ENCODE data around the gene MBD2.
A peak's percentile ranks its signal among the peaks of the same experiment; 100 is the strongest.
"Not testable (repeated sequence)": the region's sequence is repeated elsewhere in the genome, so short reads cannot be mapped to it uniquely, and the experiment has no call there.

The MBD2 gene, protein sequence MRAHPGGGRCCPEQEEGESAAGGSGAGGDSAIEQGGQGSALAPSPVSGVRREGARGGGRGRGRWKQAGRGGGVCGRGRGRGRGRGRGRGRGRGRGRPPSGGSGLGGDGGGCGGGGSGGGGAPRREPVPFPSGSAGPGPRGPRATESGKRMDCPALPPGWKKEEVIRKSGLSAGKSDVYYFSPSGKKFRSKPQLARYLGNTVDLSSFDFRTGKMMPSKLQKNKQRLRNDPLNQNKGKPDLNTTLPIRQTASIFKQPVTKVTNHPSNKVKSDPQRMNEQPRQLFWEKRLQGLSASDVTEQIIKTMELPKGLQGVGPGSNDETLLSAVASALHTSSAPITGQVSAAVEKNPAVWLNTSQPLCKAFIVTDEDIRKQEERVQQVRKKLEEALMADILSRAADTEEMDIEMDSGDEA

DNA sequence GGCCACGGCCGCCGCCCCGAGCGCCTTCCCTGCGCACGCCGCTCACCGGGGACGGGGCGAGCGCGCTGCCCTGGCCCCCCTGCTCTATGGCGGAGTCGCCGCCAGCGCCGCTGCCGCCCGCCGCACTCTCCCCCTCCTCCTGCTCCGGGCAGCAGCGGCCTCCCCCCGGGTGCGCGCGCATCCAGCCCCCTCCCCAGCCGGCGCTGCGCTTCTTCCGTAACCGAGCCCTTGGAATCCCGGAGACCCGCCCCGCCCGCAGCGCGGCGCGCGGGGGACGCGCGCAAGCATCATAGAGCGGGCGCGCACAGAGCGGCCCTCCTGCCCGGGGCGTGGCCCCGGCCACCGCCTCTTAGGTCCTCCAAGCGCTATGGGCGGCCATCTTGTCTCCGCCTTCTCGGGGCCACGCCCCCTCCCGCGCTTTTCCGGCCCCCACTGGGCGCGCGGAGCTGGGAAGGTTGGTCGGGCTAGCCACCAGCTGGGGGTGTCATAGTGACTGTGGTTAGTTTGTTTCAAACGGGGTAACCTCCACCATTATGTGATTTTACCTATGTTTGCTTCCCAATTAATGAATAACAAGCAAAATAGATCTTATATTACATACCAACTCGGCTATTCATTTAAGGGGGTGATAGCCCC lies at the start of gene MBD2:
Gene MBD2, minus strand, starts transcription at position 291 of the 636 bp plus-strand sequence. Its CDS starts 110 bp downstream, at position 181.
- peak; percentile 93 for DNase-seq

DNA sequence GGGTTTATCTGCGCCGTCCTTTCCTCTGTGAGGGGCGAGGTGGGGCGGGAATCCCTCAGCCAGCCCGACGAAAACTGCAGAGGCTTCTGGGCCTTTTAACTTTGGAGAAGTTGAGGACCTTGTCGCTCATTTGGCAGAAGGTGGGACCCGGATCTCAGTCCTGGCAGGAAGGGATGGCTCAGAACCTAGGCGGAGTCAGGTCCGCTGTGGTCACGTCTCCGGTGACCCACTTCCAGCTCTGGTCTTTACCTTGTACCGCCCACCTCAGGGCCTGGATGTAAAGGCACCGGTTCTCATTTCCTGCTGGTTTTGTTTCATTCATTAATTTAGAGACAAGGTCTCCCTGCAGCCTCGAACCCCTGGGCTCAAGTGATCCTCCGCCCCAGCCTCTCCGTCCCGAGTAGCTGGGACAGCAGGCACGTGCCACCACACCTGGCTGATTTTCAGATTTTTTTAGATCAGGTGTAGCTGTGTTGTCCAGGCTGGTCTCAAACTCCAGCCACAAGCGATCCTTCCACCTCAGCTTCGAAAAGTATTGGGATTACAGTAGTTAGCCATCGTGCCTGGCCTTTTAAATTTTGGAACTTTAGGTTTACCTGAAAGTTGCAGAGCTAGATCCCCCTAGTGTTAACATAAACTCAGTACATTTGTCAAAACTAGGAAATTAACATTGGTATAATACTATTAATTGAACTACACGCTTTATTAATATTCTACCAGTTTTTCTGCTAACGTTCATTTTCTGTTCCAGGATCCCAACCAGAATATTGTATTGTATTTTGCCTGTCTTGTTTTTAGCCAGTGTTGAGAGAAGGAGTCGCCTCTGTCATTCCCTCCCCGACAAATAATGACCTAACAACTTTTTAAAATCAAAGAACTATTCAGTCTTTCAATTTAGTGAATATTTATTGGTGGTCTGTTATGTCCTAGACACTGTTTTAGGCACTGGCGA lies 45.7 kb upstream of the MBD2 start:
- peak; percentile 38 for DNase-seq

DNA sequence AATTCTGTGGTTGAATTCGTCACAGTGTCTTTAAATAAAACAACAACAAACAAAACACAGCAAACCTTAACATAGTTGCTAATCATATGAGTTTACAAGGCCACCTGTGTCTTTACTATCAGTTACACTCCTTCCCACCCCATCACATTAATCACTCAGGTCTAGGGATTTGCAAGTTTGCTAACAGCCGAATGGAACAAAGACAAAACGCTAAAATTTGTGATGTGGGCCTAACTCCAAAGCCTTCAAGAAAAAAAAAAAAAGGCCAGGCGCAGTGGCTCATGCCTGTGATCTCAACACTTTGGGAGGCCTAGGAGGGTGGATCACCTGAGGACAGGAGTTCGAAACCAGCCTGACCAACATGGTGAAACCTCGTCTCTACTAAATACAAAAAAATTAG lies 44.3 kb upstream of the MBD2 start:
- no peak for DNase-seq

DNA sequence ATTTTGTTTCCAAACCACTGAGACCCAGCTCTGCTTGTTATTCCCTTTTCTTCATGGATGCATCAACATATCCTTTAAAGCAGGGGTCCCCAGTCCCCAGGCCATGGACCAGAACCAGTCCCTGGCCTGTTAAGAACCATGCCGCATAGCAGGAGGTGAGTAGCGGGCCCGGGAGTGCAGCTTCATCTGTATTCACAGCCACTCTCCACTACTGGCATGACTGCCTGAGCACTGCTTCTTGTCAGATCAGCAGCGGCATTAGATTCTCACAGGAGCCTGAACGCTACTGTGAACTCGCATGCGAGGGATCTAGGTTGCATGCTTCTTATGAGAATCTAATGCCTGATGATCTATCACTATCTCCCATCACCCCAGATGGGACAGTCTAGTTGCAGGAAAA lies 43.2 kb upstream of the MBD2 start:
- no peak for DNase-seq

DNA sequence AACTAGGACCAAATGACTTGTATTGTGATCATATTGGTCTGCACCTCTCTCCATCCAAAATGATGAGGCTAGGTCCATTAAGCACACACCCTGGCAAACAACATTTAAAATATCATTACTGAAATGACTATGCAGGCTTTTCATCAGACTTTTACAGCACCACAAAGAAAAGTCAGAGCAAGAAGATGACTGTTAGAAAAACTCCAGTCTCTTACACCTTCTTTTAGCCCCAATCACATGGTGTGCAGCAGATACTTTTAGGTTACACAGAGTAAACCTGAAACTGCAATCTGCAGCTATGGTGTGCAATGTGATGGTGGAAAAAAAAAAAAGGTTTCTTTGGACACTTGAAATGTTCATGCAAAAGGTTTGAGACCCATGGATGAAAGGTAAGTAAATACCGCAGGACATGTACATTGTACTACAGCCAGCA lies 39.5 kb upstream of the MBD2 start:
- DNase-seq, result no peak

DNA sequence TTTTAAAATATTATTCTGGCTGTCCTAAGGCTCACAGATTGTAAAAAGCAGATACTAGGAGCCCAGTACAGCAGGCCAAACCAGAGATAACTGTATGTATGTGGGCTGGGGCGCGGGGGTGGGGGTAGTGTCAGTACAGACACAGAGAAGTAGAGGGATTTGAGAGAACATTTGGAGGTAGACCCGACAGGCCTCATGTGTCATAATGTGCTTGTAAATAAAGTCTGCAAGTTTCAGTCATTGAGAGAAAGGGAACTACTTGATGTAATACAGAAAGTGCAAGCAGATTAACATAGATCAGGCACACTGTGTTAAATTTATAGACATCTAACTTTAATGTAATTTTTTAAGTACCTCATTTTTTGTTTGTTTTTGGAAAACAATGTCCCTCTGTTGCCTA lies 37.4 kb upstream of the MBD2 start:
- no peak for DNase-seq

DNA sequence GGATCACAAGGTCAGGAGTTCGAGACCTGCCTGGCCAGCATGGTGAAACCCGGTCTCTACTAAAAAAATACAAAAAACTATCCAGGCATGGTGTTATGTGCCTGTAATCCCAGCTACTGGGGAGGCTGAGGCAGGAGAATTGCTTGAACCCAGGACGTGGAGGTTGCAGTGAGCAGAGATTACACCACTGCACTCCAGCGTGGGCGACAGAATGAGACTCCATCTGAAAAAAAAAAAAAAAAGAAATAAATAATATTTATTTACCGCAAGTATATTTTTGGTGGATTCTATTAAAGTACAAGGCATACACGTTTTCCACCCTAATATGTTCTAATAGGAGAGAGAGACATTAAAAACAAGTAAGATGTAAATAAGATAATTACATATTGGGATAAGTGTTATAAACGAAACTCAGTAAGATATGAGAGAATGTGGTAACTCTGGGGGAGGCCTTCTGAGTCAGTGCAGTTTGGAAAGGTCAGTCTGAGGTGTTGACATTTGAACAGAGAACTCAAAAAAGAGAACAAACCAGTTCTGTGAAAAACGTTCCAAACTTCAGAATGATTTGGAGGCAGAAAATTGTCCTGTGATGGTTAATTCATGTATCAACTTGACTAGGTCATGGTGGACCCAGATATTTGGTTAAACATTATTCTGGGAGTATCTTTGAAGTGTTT lies 36.1 kb upstream of the MBD2 start:
- no peak for DNase-seq

DNA sequence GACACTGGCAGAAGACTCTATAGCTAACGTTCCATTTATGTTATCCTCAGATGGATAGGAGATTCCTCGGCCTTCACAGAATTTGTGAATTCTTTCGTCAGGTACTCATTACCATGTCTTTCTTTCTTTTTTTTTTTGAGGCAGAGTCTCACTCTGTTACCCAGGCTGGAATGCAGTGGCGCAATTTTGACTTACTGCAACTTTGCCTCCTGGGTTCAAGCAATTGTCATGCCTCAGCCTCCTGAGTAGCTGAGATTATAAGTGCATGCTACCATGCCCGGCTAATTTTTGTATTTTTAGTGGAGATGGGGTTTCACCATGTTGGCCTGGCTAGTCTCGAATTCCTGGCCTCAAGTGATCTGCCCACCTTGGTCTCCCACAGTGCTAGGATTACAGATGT lies 33.3 kb upstream of the MBD2 start:
- DNase-seq, result not testable (repeated sequence)

DNA sequence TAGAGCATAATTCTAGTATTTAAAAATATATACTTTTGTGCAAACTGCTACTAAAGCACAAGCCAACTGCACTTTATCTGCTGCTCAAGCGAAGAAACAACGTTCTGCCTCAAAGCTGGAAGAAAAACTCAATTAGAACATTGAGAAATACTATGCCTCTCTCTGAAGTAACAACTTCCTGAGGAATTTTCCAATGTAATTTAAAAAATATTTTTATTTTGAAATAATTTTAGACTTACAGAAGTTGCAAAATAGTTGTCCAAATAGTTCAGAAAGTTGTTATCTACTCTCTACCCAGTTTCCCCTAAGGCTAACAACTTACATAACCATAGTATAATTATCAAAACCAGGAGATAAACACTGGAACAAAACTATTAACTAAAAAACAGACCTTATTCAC lies 32.5 kb upstream of the MBD2 start:
- DNase-seq, result no peak

DNA sequence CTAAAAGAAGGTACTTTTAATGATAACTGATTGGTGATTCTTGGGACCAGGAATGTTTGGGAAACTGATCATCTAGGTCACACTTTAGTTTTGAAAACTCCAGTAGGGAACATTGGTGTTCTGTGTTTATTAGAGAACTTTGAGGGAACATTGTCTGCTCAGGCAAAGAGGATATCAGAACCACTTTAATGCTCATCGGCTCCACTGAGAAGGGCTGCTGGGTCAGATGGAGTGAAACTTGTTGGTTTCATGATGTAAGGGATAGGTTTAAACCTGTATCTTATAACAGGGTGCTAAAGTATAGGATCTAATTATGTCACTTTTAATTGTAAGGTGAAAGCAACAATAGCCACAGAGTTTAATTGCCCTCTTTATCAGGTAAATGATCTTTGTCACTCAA lies 30.7 kb upstream of the MBD2 start:
- DNase-seq, result no peak

DNA sequence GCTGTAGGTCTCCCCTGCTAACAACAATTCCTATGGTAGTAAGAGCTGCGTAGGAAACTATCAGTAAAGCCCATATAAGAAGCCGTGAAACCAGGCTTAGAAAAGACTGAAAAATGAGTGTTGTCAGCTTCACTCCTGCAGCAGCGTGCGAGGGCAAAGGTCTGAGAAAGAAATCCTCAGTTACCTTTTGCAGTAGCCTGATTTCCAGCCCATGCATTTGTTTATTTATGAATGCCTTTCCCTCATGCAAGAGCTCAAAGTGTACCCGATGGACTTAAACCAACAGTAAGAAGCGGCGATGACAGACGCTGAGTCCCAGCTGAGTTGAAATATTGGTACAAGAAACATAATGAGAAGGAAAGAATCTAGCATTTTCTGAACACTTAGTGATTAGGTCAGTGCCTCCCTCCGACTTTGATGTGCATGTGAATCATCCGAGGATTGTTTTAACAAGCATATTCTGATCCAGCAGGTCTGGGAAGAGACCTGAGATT lies 29.8 kb upstream of the MBD2 start:
- DNase-seq, result no peak

DNA sequence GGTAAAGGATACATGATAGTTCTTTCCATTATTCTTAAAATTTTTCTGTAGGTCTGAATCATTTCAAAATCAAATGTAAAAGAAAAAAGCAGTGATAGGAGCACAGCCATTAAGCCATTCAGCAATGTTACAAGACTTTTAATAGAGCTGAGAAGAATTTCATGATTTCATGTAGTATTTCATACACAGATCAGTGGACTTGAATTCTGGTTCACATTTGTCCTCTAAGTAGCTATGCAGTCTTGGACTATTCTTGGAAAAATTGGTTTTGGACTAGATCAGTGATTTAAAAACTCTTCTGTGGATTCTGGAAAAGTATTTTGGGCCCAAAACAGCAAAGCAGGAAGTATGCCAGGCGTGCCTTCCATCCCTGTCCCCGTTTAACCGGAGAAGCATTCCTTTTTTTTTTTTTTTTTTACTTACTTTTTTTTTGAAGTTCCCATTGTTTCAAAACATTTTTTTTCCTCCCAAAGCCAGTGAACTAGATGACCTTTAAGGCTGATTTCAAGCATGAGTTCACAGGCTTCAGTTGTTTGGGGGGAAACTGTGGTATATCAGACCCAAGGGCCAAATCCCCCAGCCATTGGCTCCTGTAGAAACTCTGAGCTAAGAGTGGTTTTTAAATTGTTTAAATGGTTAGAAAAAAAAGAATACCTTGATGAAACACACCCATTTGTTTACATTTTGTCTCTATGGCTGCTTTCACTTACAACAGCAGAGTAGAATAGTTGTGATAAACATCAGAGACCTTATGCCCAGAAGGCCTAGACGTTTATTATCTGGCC lies 27.3 kb upstream of the MBD2 start:
- DNase-seq, result no peak

DNA sequence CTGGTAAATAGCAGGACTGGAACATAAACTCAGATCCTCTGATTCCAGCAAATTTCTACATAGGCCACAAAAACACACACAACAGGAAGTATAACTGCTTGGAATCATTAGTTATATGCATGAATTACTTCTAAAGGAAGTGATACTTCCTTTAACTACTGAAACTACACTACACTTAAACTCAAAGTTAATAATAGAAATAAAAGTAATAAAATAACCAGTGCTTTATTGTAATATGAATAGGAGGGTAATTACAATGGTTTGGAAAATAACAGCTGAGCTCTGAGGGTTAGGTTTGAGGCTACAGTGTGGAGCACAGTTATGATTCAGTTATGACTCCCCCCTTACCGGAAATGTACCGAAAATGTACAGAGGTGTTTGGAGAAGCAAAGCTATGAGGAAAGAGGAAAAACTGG lies 26.4 kb upstream of the MBD2 start:
- DNase-seq, result no peak

DNA sequence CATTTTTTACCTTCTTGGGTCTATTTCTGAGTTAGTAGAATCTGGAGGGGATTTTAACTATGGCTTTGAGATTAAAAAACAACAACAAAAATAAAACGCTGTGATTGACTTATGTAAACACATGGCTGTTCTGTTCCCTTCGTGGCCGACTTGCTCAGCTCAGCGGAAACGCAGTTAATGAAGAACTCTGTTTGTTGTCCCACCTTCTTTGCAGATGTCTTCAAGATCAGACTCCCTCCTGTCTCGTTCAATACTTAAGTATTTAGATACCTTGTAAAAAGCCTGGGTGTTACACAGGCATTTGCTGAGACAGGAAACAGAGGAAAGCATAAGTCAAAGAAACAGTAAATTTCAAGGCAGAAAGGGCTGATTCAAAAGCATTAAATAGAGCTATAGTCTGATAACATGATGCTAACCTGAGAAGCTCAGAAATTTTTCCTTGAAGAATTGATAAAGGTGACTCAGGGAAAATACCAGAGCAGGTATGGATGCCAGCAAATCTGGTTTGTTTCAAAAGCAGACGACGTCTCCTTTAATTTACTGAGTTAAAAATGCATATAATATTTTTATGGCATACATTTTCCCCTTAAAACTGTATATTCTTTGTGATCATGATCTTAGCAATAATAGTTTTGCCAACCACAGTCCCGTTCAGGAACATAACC lies 23.2 kb upstream of the MBD2 start:
- DNase-seq, result no peak

DNA sequence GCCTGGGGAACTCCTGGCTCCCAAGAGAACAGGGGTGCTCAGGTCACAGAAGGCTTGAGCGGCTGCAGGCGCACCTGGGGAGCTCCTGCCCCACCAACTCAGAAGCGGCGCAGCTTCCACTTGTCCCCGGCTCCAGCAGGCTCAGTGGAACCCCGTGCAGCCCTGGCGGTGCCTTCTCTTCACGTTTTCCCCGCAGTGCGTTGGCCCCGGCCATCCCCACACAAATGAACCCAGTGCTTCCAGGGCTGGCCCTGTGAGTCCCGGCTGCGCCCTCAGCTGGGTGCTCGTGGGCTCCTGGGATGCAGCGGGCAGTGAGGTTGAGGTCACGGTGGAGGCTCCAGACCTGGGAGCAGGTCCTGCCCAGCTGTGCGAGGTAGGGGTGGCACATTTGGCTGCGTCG lies 17.9 kb upstream of the MBD2 start:
- DNase-seq, result no peak

DNA sequence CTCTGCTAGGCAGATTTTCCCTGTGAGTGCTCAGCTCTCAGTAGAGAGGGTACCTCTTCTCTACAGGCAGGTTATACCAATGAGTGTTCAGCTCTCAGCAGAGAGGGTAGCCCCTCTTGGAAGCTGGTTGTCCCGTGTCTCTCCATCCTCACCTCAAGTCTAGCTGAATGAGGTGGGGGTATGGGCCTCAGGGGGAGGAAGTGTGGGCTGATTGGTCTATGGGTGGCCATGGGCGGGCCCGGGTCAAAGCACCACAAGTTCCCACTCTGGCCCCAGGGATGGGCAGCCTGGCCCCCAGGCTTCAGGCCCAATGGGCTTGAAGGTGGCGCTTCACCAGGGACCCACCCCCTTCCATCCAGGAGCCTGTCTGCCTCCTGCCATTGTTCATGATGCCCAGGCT lies 17.0 kb upstream of the MBD2 start:
- DNase-seq, result no peak

DNA sequence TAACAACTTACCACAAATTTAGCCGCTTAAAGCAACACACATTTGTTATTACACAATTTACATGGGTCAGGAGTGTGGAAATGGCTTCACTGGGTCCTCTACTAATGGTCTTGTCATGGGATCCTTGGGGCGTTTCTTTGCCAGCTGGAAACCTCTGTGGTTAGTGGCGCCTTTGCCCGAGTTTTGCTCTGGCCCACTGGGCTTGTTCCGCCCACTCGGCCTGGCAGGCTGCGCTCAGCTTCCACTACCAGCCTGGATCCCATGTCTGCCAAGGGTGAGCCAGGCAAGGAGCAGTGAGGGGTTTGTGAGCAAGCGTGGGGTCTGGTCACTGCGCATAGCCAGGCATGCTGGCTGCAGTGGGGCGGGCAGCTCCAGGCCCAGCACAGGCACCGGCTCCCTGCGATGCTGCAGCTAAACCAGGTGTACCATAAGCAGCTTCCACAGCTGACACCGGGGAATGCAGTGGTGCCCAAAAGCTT lies 16.2 kb upstream of the MBD2 start:
- no peak for DNase-seq

DNA sequence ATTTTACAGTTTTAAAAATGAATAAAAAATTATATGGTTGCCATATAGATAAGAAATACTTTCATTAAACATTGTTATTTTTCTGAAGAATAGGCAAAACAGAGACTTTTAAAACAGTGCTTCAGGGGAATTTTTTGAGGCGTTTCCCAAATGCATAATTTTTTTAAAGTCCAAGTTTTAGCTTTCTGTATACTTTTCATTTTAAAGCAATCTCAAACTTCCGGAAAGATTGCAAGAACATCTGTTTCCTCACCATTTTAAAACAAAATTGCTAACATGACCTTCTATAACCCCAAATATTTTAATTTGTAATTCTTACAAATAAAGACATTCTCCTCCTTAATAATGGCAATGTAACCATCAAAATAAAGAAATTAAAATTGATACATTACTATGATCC lies 15.1 kb upstream of the MBD2 start:
- DNase-seq, result no peak

DNA sequence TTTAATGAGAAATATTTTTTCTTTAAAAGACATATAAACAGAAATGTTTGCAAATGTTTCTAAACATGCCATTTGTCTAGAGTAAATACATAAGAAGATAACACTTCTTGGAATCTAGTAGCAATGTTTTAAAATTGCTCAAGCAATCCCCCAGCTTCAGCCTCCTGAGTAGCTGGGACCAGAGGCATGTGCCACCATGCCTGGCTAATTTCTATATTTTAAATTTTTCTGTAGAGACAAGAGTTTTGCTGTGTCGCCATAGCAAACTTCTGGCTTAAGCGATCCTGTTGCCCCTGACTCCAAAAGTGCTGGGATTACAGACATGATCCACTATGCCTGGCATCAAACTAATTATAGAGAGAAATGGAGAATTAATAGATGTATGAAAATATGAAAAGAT lies 14.6 kb upstream of the MBD2 start:
- no peak for DNase-seq

DNA sequence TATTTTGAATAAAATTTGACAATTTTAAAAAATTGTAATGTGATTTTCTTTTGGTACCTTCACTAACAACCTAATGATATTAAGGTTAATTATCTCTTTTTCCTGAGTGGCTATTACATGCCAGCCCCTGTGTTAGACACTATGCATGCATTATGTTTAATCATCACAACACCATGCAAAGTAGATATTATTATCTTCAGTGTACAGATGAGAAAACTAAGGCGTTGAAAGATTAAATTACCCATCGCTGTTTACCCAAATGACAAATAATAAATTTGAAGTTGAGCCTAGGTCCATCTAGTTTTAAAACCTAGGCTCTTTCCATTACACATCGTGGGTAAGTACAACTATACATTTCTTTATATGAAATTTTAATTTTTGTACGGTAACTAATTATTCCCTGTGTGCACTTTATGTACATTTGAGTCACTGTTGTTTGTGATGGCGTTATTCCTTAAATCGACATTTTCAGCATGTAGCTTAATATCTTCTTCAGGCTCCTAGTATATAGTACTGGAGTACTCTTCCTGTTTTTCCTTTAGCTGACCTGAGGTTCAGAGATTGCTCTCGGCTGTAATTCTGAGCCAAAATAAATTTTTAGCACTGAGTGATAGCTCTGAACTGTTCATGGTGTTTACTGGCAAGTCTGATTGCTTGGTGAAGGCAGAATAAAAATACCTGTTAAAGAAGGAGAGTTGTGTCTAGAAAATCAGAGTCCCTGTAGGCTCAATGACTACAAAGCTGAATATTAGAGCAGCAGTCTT lies 13.9 kb upstream of the MBD2 start:
- no peak for DNase-seq
